Measurements from ENCODE around the gene RNU1-1.

DNA sequence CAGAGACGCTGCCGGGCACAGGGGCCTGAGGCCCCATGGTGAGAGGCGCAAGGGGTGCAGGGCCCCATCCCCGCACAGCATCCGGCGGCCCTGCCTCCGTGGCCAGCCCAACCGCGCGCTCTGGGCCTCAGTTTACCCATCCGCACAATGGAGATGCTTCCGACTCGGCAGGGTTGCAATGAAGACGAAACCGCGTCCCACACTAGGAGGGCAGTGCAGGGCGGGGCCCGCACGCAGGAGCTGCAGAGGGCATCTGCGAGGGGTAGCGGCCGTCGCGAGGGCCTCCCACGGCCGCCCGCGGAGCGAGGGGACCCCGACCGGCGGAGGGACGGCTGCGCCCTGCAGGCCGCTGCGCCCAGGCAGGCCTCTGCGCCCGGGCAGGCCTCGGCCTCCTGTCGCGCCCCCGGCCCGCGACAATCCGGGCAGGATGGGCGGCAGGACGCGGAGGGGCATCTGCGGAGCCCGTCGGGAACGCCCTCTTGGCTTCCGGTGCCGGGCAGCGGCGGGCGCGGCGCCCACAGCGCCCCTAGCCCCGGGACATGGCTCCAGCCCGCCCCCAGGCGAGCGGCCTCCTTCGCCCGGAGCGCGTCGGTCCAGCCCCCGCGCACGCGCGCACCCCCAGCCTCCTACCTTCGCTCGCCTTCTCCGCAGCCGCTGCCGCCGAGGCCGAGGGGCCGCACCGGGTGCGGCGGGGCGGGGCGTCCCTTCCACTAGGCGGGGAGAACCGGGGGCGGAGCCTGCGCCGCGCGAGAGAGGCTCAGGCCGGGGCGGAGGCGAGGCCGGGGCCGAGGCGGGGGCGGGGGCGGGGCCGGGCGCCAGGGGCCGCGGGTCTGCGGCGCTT, 15.3 kb downstream of the RNU1-1 start:
- TF ChIP-seq, protein P1, sequence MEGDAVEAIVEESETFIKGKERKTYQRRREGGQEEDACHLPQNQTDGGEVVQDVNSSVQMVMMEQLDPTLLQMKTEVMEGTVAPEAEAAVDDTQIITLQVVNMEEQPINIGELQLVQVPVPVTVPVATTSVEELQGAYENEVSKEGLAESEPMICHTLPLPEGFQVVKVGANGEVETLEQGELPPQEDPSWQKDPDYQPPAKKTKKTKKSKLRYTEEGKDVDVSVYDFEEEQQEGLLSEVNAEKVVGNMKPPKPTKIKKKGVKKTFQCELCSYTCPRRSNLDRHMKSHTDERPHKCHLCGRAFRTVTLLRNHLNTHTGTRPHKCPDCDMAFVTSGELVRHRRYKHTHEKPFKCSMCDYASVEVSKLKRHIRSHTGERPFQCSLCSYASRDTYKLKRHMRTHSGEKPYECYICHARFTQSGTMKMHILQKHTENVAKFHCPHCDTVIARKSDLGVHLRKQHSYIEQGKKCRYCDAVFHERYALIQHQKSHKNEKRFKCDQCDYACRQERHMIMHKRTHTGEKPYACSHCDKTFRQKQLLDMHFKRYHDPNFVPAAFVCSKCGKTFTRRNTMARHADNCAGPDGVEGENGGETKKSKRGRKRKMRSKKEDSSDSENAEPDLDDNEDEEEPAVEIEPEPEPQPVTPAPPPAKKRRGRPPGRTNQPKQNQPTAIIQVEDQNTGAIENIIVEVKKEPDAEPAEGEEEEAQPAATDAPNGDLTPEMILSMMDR (IDR thresholded peaks at IDR 0.05): peak in 2 of 7 experiments; percentile 8 to 24
- TF ChIP-seq POLR2A (IDR thresholded peaks at IDR 0.05): no peak

Measured in stomach (tissue), 4 donors.